Stimulated activated CD8-positive, alpha-beta memory T cell treated with anti-CD3 and anti-CD28 coated beads, Interleukin-7, amount 100 ng/mL, for 4 hours (primary cell): ENCODE results near the gene BCAN.

Source experiments
- DNase-seq, 2 donors: peaks; one replicate each; pipeline ENCODE4 v3.0.0-alpha.2; 2020; ENCODE audit warnings: low read depth in 2 of 2

The BCAN gene

GRCh38 chr1:156697481-156697880 lies 55.6 kb downstream of the BCAN start:
- DNase-seq, result no peak

GRCh38 chr1:156698995-156699394 lies 57.1 kb downstream of the BCAN start:
- no peak for DNase-seq

- no peak for DNase-seq
Measured at GRCh38 chr1:156700736-156701531, 59.0 kb downstream of the BCAN start.

- no peak for DNase-seq
Measured at GRCh38 chr1:156703336-156703735, 61.4 kb downstream of the BCAN start.

- no peak for DNase-seq
Measured at GRCh38 chr1:156703741-156704140, 61.8 kb downstream of the BCAN start.

- no peak for DNase-seq
Measured at GRCh38 chr1:156704166-156704711, 62.3 kb downstream of the BCAN start.

- DNase-seq, result peak in 1 of 2 donors; percentile 36
Measured at GRCh38 chr1:156704930-156705320, 63.0 kb downstream of the BCAN start.

GRCh38 chr1:156705321-156705917 lies 63.5 kb downstream of the BCAN start, which contains the start of gene CRABP2:
TSS of gene CRABP2 (minus strand) at chr1:156705583. CDS start at chr1:156705446, 137 bp downstream.
- DNase-seq, result no peak

- peak in 1 of 2 donors; percentile 44 for DNase-seq
Measured at GRCh38 chr1:156705918-156706656, 64.2 kb downstream of the BCAN start.

GRCh38 chr1:156706657-156707416 lies 64.9 kb downstream of the BCAN start:
- DNase-seq, result no peak

- DNase-seq, result no peak
Measured at GRCh38 chr1:156707417-156708217, 65.7 kb downstream of the BCAN start.

GRCh38 chr1:156708218-156708661 lies 66.3 kb downstream of the BCAN start:
- no peak for DNase-seq

GRCh38 chr1:156709031-156709430 lies 67.1 kb downstream of the BCAN start:
- DNase-seq, result no peak
